Measurements from ENCODE around the gene ZPLD1.

DNA sequence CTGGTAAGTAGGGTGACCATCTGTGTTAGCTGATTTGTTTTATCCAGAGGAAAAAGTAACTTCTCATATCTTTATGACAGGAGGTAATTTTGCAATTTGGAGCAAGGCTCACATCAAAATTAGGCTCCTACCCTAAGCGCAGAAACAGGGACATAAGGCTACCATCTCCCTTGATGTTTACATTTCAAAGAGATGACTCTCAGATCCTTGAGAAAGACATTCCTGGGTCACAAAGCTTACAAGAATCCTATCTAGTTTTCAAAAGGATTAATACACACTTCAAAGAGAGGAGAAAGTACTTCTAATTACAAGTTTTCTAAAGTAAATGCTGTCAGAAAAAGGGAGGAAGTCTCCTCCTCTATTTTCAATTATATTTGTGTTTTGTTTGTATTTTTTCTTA, 7.0 kb downstream of the ZPLD1 start:
- TF ChIP-seq CTCF (IDR thresholded peaks at IDR 0.05), result no peak
- TF ChIP-seq POLR2A (IDR thresholded peaks at IDR 0.05), result no peak
